C1 segment of cervical spinal cord (tissue), 14 donors: ENCODE data around the gene ZNF568.
A peak's percentile ranks its signal among the peaks of the same experiment; 100 is the strongest.

Experiments used
- DNase-seq, 14 donors: peaks; one replicate each; lab custom pipeline; 2025; lab: John Stamatoyannopoulos, UW

ZNF568 gene

GRCh38 chr19:36997843-36998235 lies 81.7 kb downstream of the ZNF568 start:
- no peak for DNase-seq

- DNase-seq: no peak
Observed at GRCh38 chr19:36999313-36999712, 83.2 kb downstream of the ZNF568 start.

- peak in 9 of 14 donors; percentile 0 to 22 (median 11) for DNase-seq
Observed at GRCh38 chr19:37007587-37008220, 91.6 kb downstream of the ZNF568 start.

GRCh38 chr19:37009871-37010270 lies 93.7 kb downstream of the ZNF568 start:
- DNase-seq: no peak

GRCh38 chr19:37012093-37012745 lies 96.1 kb downstream of the ZNF568 start:
- DNase-seq: no peak

- DNase-seq: no peak
Observed at GRCh38 chr19:37014456-37014855, 98.3 kb downstream of the ZNF568 start.

GRCh38 chr19:37045140-37045539 lies 129.0 kb downstream of the ZNF568 start:
- DNase-seq: no peak
